ENCODE measurements around the gene NEDD4L.

NEDD4L gene

DNA sequence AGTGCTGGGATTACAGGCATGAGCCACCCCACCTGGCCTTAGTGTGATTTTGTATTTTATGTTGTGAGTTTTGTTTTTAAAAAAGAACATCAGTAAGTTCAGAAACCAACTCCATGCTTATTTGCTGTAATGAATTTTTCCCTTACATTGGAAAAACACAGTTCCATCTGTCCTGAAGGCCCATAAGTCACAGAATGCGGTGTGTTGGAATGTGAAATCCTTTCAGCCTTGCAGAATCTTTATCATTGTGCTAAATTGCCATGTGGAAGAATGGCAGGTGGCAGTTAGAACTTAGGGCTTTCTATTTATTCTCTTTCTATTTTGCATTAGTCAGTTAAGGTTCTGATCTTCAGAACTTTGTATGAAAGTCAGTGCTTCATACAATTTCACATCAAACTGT, 52.6 kb downstream of the NEDD4L start:
- Mint-ChIP-seq H3K9me3 (no peaks in the 10 kb centered on the region), H3K36me3 (ENCODE audit: insufficient read depth) (no peaks in the 10 kb centered on the region), H3K4me1 (ENCODE audit: low read depth in 2 of 2) (peaks cover 0 to 3% of the 10 kb centered on the region in 2 donors), H3K27me3 (peaks cover 8 to 11% of the 10 kb centered on the region in 2 donors), H3K4me3 (no peak overlapping the region), H3K27ac (no peak overlapping the region)
- DNase-seq: no peak
- ATAC-seq (replicated peaks): no peak

DNA sequence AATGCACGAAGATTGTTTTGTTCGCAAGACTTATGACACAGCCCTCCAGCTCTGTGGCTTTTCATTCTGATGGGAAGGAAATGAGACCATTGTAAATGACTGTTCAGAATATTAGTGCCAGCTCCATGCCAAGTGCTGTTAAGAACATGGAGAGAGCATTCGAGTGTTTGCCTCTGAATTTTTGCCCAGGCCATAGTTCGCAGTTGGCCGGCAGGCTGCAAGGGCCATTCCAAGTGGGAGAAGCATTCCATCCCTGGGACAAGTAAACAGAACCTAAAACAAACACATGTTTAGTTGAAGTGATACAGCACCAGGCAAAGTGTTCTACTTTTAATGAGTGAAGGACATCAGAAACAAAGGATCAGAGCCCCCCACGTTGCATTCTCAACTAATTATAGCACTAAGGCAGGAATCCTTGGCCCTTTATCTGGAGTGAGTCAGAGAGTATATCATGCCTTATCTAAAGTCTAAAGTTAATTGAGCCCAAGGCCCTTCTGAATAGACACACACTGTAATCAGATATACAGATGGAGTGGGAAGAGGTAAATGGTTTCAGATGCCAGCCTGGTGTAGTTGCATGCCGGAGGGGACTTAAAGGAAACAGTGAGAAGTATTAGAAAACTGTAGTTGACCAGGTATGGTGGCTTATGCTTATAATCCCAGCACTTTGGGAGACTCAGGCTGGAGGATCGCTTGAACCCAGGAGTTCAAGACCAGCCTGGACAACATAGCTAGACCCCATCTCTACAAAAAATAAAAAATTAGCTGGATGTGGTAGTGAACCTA, 53.3 kb downstream of the NEDD4L start:
- H3K27me3 Mint-ChIP-seq: peaks cover 6 to 8% of the 10 kb centered on the region in 2 donors
- H3K27ac Mint-ChIP-seq: no peak overlapping the region
- no peaks in the 10 kb centered on the region for H3K9me3 Mint-ChIP-seq
- H3K4me3 Mint-ChIP-seq: no peak overlapping the region
- no peak for DNase-seq
- peaks cover 0 to 3% of the 10 kb centered on the region in 2 donors for H3K4me1 Mint-ChIP-seq (ENCODE audit: low read depth in 2 of 2)
- ATAC-seq (replicated peaks): no peak
- H3K36me3 Mint-ChIP-seq (ENCODE audit: insufficient read depth): no peaks in the 10 kb centered on the region

DNA sequence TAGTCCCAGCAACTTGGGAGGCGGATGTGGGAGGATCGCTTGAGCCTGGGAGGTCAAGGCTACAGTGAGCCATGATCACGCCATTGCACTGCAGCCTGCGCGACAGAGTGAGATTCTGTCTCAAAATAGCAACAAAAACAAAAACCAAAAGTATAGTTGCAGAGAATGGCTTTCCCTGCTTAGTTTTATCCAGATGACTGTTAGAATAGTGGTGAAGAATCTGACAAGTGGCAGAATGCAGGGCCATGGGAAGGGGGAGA, 53.8 kb downstream of the NEDD4L start:
- ATAC-seq (replicated peaks): no peak
- Mint-ChIP-seq H3K9me3 (no peaks in the 10 kb centered on the region), H3K27me3 (peaks cover 6 to 8% of the 10 kb centered on the region in 2 donors), H3K27ac (no peak overlapping the region), H3K4me3 (no peak overlapping the region), H3K36me3 (ENCODE audit: insufficient read depth) (no peaks in the 10 kb centered on the region), H3K4me1 (ENCODE audit: low read depth in 2 of 2) (peaks cover 0 to 3% of the 10 kb centered on the region in 2 donors)
- DNase-seq: no peak

DNA sequence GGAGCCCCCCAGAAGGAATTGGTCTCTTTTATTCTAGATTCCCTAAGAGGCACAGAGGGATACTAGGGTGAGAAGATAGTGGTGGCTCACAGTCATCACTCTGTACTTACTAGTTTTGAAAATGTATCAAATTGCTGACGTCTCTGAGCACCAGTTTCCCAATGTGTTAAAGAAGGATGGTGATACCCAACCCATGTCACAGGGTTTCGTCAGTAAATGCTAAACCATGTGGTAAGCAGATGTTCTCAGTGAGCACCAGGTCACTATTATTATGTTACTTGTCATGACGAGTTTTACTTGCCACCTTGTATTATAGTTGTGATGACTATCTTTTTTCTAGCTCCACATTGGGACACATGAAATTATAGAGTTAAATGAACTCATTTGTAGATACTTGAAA, 54.7 kb downstream of the NEDD4L start:
- H3K27me3 Mint-ChIP-seq: peaks cover 10 to 11% of the 10 kb centered on the region in 2 donors
- peak overlapping the region in 1 of 2 donors; percentile 65 for H3K27ac Mint-ChIP-seq
- no peak overlapping the region for H3K4me3 Mint-ChIP-seq
- H3K36me3 Mint-ChIP-seq (ENCODE audit: insufficient read depth): no peaks in the 10 kb centered on the region
- peaks cover 0 to 3% of the 10 kb centered on the region in 2 donors for H3K4me1 Mint-ChIP-seq (ENCODE audit: low read depth in 2 of 2)
- DNase-seq: no peak
- no peak for ATAC-seq (replicated peaks)
- H3K9me3 Mint-ChIP-seq: no peaks in the 10 kb centered on the region

DNA sequence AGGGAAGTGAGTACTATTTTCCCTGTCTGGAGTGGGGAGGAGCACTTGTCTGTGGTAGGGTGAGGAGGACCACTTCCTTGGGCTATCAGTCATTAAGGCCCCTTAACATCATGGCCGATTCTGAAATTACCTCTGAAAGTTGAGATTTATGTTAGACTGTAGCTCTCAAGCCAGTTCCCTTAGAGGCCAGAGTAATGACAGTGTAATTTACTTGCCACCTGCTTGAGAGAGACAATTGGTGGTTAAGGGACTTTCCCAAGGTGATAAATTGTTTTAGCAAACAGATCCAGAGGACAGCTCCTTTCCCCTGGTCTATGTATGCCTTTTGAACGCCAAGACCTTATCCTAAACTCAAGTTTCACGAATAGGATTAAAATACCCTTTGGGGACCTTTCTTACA, 56.1 kb downstream of the NEDD4L start:
- DNase-seq (no peak), ATAC-seq (replicated peaks) (no peak)
- H3K27ac Mint-ChIP-seq: no peak overlapping the region
- H3K27me3 Mint-ChIP-seq: peaks cover 10 to 20% of the 10 kb centered on the region in 2 donors
- H3K36me3 Mint-ChIP-seq (ENCODE audit: insufficient read depth): no peaks in the 10 kb centered on the region
- H3K4me3 Mint-ChIP-seq: no peak overlapping the region
- no peaks in the 10 kb centered on the region for H3K4me1 Mint-ChIP-seq (ENCODE audit: low read depth in 2 of 2)
- H3K9me3 Mint-ChIP-seq: no peaks in the 10 kb centered on the region

DNA sequence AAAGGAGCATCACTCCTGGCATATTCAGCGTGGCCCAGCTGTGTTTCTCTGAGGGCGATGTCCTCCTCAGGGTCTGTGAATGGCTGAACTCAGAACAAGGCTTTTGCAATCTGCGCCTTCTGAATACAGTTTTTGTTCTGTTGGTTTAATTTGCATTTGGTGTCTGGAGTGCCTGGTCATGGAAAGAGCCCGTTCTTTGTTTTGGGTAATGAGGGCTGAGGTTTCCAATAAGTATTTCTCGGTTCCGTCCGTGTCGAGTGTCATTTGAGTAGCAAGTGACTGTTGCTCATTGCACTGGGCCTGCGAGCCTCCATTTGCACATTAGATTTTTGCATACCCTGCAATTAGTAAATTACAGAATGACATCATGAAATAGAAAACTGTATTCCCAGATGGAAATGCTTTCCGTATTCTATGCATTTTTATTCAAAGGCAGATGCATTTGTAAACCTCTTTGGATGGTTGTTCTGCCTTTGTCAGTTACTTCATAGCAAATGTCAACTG, 57.3 kb downstream of the NEDD4L start:
- Mint-ChIP-seq H3K9me3 (no peaks in the 10 kb centered on the region), H3K27ac (no peak overlapping the region), H3K27me3 (peaks cover 8 to 18% of the 10 kb centered on the region in 2 donors), H3K4me1 (ENCODE audit: low read depth in 2 of 2) (no peaks in the 10 kb centered on the region), H3K4me3 (no peak overlapping the region), H3K36me3 (ENCODE audit: insufficient read depth) (no peaks in the 10 kb centered on the region)
- ATAC-seq (replicated peaks): no peak
- no peak for DNase-seq

DNA sequence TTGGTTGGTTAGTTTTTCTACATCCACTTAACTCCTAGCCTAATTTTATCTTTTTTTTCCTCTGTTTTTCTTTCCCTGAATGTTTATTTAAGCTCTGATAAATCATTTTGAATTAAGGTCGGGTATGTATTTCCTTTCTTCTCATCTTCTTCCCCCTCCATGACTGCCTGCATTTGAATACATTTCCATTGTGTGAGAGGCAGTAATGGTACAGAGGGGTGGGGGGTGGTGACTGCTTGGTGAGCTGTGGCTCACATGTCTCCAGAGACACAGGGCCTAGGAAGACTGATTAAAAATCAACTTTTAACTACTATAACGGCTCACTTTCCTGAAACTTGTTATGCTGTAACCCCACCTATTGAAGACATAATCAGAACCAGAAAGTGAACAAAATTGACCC, 58.0 kb downstream of the NEDD4L start:
- ATAC-seq (replicated peaks): no peak
- Mint-ChIP-seq H3K27me3 (peaks cover 8 to 18% of the 10 kb centered on the region in 2 donors), H3K36me3 (ENCODE audit: insufficient read depth) (no peaks in the 10 kb centered on the region), H3K4me3 (no peak overlapping the region), H3K27ac (no peak overlapping the region), H3K4me1 (ENCODE audit: low read depth in 2 of 2) (no peaks in the 10 kb centered on the region), H3K9me3 (no peaks in the 10 kb centered on the region)
- DNase-seq: no peak

DNA sequence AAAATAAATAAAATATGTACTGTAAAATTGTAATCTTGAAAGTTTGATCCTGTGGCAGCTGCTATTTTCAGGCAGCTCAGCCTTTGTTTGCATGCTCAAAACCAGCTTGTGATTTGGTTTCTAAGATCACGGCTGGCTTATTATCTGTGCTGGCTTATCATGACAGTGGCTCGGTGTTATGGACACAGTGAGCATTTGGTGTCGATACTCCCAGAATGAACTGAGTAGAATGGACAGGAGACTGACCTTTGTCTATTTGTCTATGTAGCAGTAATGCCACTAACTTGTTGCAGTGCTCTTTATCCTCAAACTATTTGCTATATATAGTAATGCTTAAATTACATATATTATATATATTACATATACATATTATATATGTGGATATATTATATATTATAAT, 58.8 kb downstream of the NEDD4L start:
- ATAC-seq (replicated peaks): no peak
- Mint-ChIP-seq H3K27me3 (peaks cover 8 to 18% of the 10 kb centered on the region in 2 donors), H3K27ac (no peak overlapping the region), H3K9me3 (no peaks in the 10 kb centered on the region), H3K4me3 (no peak overlapping the region), H3K36me3 (ENCODE audit: insufficient read depth) (no peaks in the 10 kb centered on the region), H3K4me1 (ENCODE audit: low read depth in 2 of 2) (no peaks in the 10 kb centered on the region)
- no peak for DNase-seq

DNA sequence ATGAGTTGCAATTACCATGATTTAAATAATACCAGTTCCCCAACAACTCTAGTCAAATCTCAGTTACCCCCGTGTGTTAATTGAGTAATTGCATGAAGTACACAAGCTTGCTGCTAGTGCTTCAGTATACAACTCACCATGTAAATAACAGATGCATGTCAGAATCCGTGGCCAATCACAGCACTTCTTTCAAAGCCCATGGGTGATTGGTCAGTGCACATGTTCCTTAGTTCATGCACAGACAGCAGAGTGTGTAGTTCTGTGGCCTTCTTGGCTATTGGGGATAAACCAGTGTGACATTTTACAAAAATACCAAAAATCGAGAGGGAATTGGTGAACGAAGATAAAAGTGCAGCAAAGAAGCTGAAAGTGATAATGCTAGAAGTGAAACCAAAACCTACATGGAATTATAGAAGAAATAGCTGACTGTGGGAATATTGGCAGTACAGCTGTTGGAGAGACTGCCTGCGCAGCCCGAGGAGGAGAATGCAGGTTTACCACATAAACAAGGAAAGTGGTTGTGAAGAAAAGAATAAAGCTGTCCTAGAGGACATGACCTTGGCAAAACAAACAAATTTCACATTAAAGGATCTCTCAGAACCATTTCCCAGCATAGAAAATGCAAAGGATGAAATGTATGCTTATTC, 59.4 kb downstream of the NEDD4L start:
- no peak for DNase-seq
- H3K9me3 Mint-ChIP-seq: no peaks in the 10 kb centered on the region

DNA sequence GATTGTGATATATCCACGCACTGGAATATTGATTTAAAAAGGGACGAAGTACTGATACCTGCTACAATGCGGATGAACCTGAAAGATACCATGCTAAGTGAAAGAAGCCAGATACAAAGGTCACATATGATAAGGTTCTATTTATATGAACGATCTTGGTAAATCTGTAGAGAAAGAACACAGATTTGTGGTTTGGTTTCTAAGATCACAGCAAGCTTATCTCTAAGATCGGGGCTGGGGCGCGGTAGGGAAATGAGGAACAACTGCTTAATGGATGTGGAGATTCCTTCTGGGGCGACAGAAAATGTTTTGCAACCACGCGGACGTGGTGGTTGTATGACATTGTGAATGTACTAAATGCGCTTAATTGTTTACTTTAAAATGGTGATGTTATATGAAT, 60.1 kb downstream of the NEDD4L start:
- Mint-ChIP-seq H3K9me3 (no peaks in the 10 kb centered on the region), H3K36me3 (ENCODE audit: insufficient read depth) (no peaks in the 10 kb centered on the region), H3K4me1 (ENCODE audit: low read depth in 2 of 2) (no peaks in the 10 kb centered on the region), H3K27ac (no peak overlapping the region), H3K27me3 (peaks cover 8 to 22% of the 10 kb centered on the region in 2 donors), H3K4me3 (no peak overlapping the region)
- ATAC-seq (replicated peaks): no peak
- DNase-seq: no peak

More for the DNA sequence above, 59.4 kb downstream of the NEDD4L start:
- Mint-ChIP-seq H3K4me1 (ENCODE audit: low read depth in 2 of 2) (no peaks in the 10 kb centered on the region), H3K27me3 (peaks cover 8 to 18% of the 10 kb centered on the region in 2 donors), H3K4me3 (no peak overlapping the region), H3K36me3 (ENCODE audit: insufficient read depth) (no peaks in the 10 kb centered on the region), H3K27ac (no peak overlapping the region)
- ATAC-seq (replicated peaks): no peak

DNA sequence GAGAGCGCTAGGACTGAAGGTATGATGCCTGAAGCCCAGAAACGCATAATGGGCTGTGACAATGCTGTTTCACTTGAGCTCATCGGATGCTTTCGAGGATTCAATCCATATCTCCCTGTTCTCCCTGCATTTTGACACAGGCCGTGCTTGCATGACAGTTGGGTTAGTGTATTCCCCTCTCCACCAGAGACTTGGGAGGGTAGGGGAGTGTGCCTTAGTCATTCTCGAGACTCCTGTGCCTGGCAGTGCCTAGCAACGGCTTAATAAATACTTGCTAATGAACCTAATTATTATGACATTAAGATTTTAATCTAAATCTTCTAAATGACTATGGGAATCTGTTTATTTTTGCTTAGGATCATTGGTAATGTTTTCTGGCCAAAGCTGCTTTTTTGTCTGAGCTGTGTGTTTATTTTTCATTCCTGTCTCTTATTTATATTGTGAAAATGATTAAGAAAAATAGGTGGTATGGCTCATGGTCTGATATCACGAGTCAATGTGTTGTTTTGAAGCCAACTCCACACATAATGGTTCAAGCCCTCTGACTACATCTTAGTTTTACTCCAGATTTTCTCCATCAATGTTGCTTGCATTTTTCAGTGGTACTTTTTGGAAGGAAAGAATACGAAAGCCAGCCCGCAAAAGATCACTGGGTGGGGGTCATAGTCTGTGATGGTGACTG, 61.3 kb downstream of the NEDD4L start:
- Mint-ChIP-seq H3K27me3 (peaks cover 8 to 33% of the 10 kb centered on the region in 2 donors), H3K27ac (no peak overlapping the region), H3K4me1 (ENCODE audit: low read depth in 2 of 2) (no peaks in the 10 kb centered on the region), H3K4me3 (no peak overlapping the region), H3K9me3 (no peaks in the 10 kb centered on the region), H3K36me3 (ENCODE audit: insufficient read depth) (no peaks in the 10 kb centered on the region)
- ATAC-seq (replicated peaks) (no peak), DNase-seq (no peak)

DNA sequence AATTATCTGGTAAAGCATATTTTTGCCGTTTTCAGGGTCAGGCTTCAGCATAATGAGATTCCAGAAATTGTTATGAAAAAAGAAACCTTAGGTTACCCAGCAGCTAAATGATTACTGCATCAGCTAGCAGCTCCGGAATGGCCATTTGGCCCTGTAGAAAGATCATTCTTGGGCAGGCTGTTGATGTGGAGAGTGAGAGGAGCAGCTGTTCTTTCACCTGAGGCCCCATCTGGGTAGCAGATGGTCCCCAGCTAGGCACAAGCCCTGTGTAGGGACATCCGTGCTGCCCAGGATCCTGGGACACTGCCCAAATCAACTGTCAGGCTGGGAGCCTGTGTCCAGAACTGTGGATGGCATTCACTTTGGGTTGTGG, 61.8 kb downstream of the NEDD4L start:
- H3K27ac Mint-ChIP-seq: no peak overlapping the region
- H3K36me3 Mint-ChIP-seq (ENCODE audit: insufficient read depth): no peaks in the 10 kb centered on the region
- ATAC-seq (replicated peaks): no peak

DNA sequence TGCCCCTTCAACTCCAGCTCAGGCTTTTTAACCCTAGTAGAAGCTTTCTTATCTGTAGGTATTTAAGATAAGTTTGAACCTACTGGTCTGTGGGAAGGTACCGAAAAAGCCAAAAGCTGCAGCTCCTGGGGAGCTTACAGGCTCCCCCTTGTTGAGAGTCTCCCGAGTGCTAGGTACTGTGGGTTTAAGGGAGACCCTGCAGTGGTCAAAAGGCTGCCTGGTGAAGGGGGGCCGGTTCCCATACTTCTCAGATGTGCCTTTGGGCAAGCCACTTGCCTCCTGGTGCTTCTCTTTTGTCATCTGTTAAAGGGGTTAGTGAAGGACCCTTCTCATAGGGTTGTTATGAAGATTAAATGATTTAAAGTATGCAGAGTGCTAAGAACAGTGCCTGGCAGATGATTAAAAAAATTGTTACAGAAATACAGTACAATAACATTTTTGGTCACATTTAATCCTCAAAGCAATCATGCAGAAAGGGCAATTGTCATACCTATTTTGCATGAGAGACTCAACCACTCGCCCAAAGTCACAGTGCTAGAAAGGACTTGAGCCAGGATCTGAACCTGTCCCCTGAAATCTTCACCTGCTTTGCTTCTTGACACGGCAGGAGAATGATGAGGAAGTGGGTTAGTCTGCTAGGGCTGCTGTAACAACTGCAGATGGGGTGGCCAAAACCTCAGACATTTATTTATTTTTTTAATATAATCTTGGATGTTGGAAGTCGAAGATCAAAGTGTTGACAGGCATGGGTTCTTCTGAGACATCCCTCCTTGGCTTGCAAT, 62.5 kb downstream of the NEDD4L start:
- H3K9me3 Mint-ChIP-seq: no peaks in the 10 kb centered on the region
- no peak overlapping the region for H3K27ac Mint-ChIP-seq
- ATAC-seq (replicated peaks) (no peak), DNase-seq (no peak)
- H3K27me3 Mint-ChIP-seq: peaks cover 8 to 33% of the 10 kb centered on the region in 2 donors
- no peak overlapping the region for H3K4me3 Mint-ChIP-seq
- no peaks in the 10 kb centered on the region for H3K4me1 Mint-ChIP-seq (ENCODE audit: low read depth in 2 of 2)
- H3K36me3 Mint-ChIP-seq (ENCODE audit: insufficient read depth): no peaks in the 10 kb centered on the region

More for the DNA sequence above, 61.8 kb downstream of the NEDD4L start:
- Mint-ChIP-seq H3K4me3 (no peak overlapping the region), H3K9me3 (no peaks in the 10 kb centered on the region), H3K4me1 (ENCODE audit: low read depth in 2 of 2) (no peaks in the 10 kb centered on the region), H3K27me3 (peaks cover 8 to 33% of the 10 kb centered on the region in 2 donors)
- no peak for DNase-seq
